Heart right ventricle (tissue), 16 donors: ENCODE results near the gene GADL1. TPM values are rescaled to one million over a fixed set of nuclear protein-coding genes. Genes with fewer than 3 reads are reported as not detected.
A peak's percentile ranks its signal among the peaks of the same experiment; 100 is the strongest.

Experiments
- ATAC-seq, 8 donors: fragments of 200-7000 bp; cut with Tn5 transposase; one replicate each; pipeline ENCODE4 v1.9.1; 2020; ENCODE audit warnings: mild to moderate bottlenecking in 8 of 8, moderate library complexity in 8 of 8, moderate number of reproducible peaks in 1 of 8
- DNase-seq, 2 donors: peaks; one replicate each; pipeline ENCODE4 v3.0.0-alpha.2; 2020
- H3K27ac ChIP-seq, 10 donors: fragments of 200-600 bp; sonication (generic) in 2 of 10; one replicate each; pipeline versions ENCODE4 v1.5.0 to v1.8.0; 2020 to 2022; ENCODE audit warnings: mild to moderate bottlenecking in 3 of 10
- H3K27me3 ChIP-seq, 7 donors: fragments of 200-600 bp; one replicate each; pipeline ENCODE4 v1.8.0; 2021 to 2022; ENCODE audit warnings: mild to moderate bottlenecking in 2 of 7
- H3K36me3 ChIP-seq, 9 donors: fragments of 200-600 bp; sonication (generic) in 1 of 9; one replicate each; pipeline versions ENCODE4 v1.5.0 to v1.8.0; 2020 to 2022; ENCODE audit warnings: mild to moderate bottlenecking in 2 of 9
- H3K4me1 ChIP-seq, 9 donors: fragments of 200-600 bp; sonication (generic) in 1 of 9; one replicate each; pipeline versions ENCODE4 v1.5.0 to v1.8.0; 2020 to 2022; ENCODE audit warnings: mild to moderate bottlenecking in 4 of 9
- H3K4me3 ChIP-seq, 10 donors: fragments of 200-600 bp; sonication (generic) in 2 of 10; one replicate each; pipeline versions ENCODE4 v1.5.0 to v1.8.0; 2020 to 2022; ENCODE audit warnings: mild to moderate bottlenecking in 7 of 10, moderate library complexity in 2 of 10
- H3K9me3 ChIP-seq, 11 donors: fragments of 200-600 bp in 10 of 11; sonication (generic) in 2 of 11; one replicate each; pipeline versions ENCODE4 v1.5.0 to v1.8.0; 2013 to 2022; ENCODE audit warnings: mild to moderate bottlenecking in 2 of 11, control low read depth in 1 of 11, moderate library complexity in 1 of 11
- CTCF ChIP-seq, 9 donors: fragments of 200-600 bp; sonication (generic) in 2 of 9; IDR thresholded peaks; one replicate each; pipeline versions ENCODE4 v1.5.0 to v1.8.0; 2021 to 2022; ENCODE audit warnings: antibody characterized with exemption in 9 of 9, mild to moderate bottlenecking in 5 of 9, moderate library complexity in 1 of 9
- WGBS, 2 donors: extraction: QIAGEN DNeasy Blood & Tissue Kit; methylation state at CpG; one replicate each; pipeline ENCODE4 v1.1.7; 2013; ENCODE audit warnings: inconsistent platforms in 1 of 2; 5-methylcytosine and 5-hydroxymethylcytosine counted together
- intact Hi-C, 10 donors: fragments of 100-400 bp; cut with DNase I; formaldehyde crosslinking; loops; one replicate each; pipeline versions ENCODE4 v1.11.1 to v1.14.2; 2022
- polyA plus RNA-seq, 2 donors: library from polyadenylated mRNA; stranded (reverse); fragments of 200-250 nt; gene quantifications; one replicate each; pipeline ENCODE4 v1.2.3, GENCODE V29; 2013
- total RNA-seq, 10 donors: library from RNA; stranded (reverse); fragmentation: NEBNext Ultra II Directional in 3 of 10; extraction: Animal tissue kit (Norgen Biotek cat#: 25700) in 3 of 10; gene quantifications; one replicate each; pipeline versions ENCODE4 v1.2.1 to v1.2.4, GENCODE V29; 2021 to 2023
- donor health status: Arrhythmogenic right ventricular cardiomyopathy.
- donor health status: ischemic (EF 13 %, LVEDD 7.1; RV severe dilation, severe dysfunction).
- donor health status: healthy with polysubstance abuse.
- donor health status: DM: no; HTN: yes; CAD: no.
- donor health status: DM: no; HTN: no; CAD: no.
- donor health status: ischemic (EF 25% LVEDD 6.9; RV normal size, moderate dysfunction).
- donor health status: ischemic (EF 25% LVEDD 5.7; RV mildly dilated, moderate dysfunction).
- donor health status: healthy.
- donor health status: DM: yes; HTN: yes; CAD: no.
- donor health status: Ischemic cardiomyopathy.
- donor health status: ischemic (EF 35%, LVEDD 5.7; RV mildly dilated, moderate dysfunction).
- donor health status: nonischemic (EF 11% LVEDD 7.7; RV severe dilation, severe dysfunction).
- donor health status: DM: yes; HTN: yes; CAD: no.
- donor health status: PGD.
- donor health status: ischemic (EF 29% LVEDD 5.4; RV normal size, mild dysfunction).
- donor health status: nonischemic (EF 23%, LVEDD 6.1; RV moderate dilation, normal function).

GADL1 gene
- total and polyA plus RNA-seq, 12 donors: 0.12 to 1.6 (median 0.40) TPM; not detected in 4

GRCh38 chr3:30819067-30819798 lies 75.2 kb downstream of the GADL1 start:
- TF ChIP-seq CTCF (IDR thresholded peaks at IDR 0.05): no peak
- 55 to 67% methylated on average over 3 of the region's 3 CpGs for WGBS, 2 donors
- Histone ChIP-seq H3K27ac (no peak overlapping the region), H3K4me1 (no peaks in the 10 kb centered on the region), H3K4me3 (no peak overlapping the region), H3K9me3 (no peaks in the 10 kb centered on the region), H3K36me3 (no peaks in the 10 kb centered on the region), H3K27me3 (no peaks in the 10 kb centered on the region)
- ATAC-seq: no peak
- no peak for DNase-seq
- intact Hi-C loops: no loop called here

- no peaks in the 10 kb centered on the region for H3K36me3 ChIP-seq
- H3K9me3 ChIP-seq: no peaks in the 10 kb centered on the region
- H3K4me1 ChIP-seq: peaks cover 3 to 20% (median 7%) of the 10 kb centered on the region in 9 donors
- 69 to 79% methylated on average over 4 of the region's 4 CpGs for WGBS, 2 donors
- no peak overlapping the region for H3K27ac ChIP-seq
- no peak for DNase-seq
- no peak for ATAC-seq
- intact Hi-C loops: no loop called here
- H3K4me3 ChIP-seq: no peak overlapping the region
- H3K27me3 ChIP-seq: no peaks in the 10 kb centered on the region
- no peak for TF ChIP-seq CTCF (IDR thresholded peaks at IDR 0.05)
Measured at GRCh38 chr3:30813734-30814133, 80.7 kb downstream of the GADL1 start.

- peak overlapping the region in 9 of 10 donors; percentile 9 to 80 (median 70) for H3K27ac ChIP-seq
- H3K36me3 ChIP-seq: no peaks in the 10 kb centered on the region
- 32 to 35% methylated on average over 4 of the region's 4 CpGs for WGBS, 2 donors
- no peak for DNase-seq
- H3K27me3 ChIP-seq: no peaks in the 10 kb centered on the region
- peak overlapping the region in 7 of 10 donors; percentile 0 to 35 (median 2) for H3K4me3 ChIP-seq
- intact Hi-C loops: no loop called here
- TF ChIP-seq CTCF (IDR thresholded peaks at IDR 0.05): no peak
- H3K4me1 ChIP-seq: peaks cover 3 to 20% (median 7%) of the 10 kb centered on the region in 9 donors
- peak; percentile 25 to 89 (median 79) for ATAC-seq
- no peaks in the 10 kb centered on the region for H3K9me3 ChIP-seq
Measured at GRCh38 chr3:30811151-30811795, 83.2 kb downstream of the GADL1 start.

- Histone ChIP-seq H3K36me3 (no peaks in the 10 kb centered on the region), H3K9me3 (no peaks in the 10 kb centered on the region), H3K27me3 (no peaks in the 10 kb centered on the region), H3K4me1 (peaks cover 3 to 20% (median 7%) of the 10 kb centered on the region in 9 donors), H3K4me3 (peak overlapping the region in 4 of 10 donors; percentile 1 to 35 (median 20)), H3K27ac (peak overlapping the region; percentile 9 to 80 (median 66))
- no peak for TF ChIP-seq CTCF (IDR thresholded peaks at IDR 0.05)
- DNase-seq: peak; percentile 16 to 40
- intact Hi-C loops: no loop called here
- ATAC-seq: peak; percentile 73 to 91 (median 82)
- 47 to 53% methylated on average over 6 of the region's 6 CpGs for WGBS, 2 donors
Measured at GRCh38 chr3:30810625-30811024, 83.8 kb downstream of the GADL1 start.
